GM19397 (cell line): ENCODE measurements around the gene ALDH5A1.

Source experiments
- ATAC-seq: cut with Tn5 transposase; IDR thresholded peaks from one replicate; pipeline ENCODE4 v1.9.1; 2021; ENCODE audit warnings: mild to moderate bottlenecking, moderate library complexity; ENCODE audit not compliant: unreplicated experiment

The ALDH5A1 gene

GRCh38 chr6:24522228-24523176 is 27.7 kb downstream of the ALDH5A1 start:
- peak; percentile 41 for ATAC-seq

- no peak for ATAC-seq
Observed at GRCh38 chr6:24524329-24524728, 29.6 kb downstream of the ALDH5A1 start.

- no peak for ATAC-seq
Observed at GRCh38 chr6:24524805-24525204, 30.0 kb downstream of the ALDH5A1 start.

- ATAC-seq: no peak
Observed at GRCh38 chr6:24529985-24530384, 35.2 kb downstream of the ALDH5A1 start.

- no peak for ATAC-seq
Observed at GRCh38 chr6:24534329-24534728, 39.6 kb downstream of the ALDH5A1 start.

- ATAC-seq: no peak
Observed at GRCh38 chr6:24535210-24535609, 40.4 kb downstream of the ALDH5A1 start.

- no peak for ATAC-seq
Observed at GRCh38 chr6:24536466-24536865, 41.7 kb downstream of the ALDH5A1 start.

- no peak for ATAC-seq
Observed at GRCh38 chr6:24537082-24537699, 42.4 kb downstream of the ALDH5A1 start.

- ATAC-seq: no peak
Observed at GRCh38 chr6:24537771-24538385, 43.1 kb downstream of the ALDH5A1 start.

- ATAC-seq: no peak
Observed at GRCh38 chr6:24539416-24539815, 44.6 kb downstream of the ALDH5A1 start.

GRCh38 chr6:24540197-24540596 is 45.4 kb downstream of the ALDH5A1 start:
- no peak for ATAC-seq

- ATAC-seq: no peak
Observed at GRCh38 chr6:24543683-24544082, 48.9 kb downstream of the ALDH5A1 start.

GRCh38 chr6:24545183-24545582 is 50.4 kb downstream of the ALDH5A1 start:
- no peak for ATAC-seq

- no peak for ATAC-seq
Observed at GRCh38 chr6:24545691-24546090, 50.9 kb downstream of the ALDH5A1 start.

- no peak for ATAC-seq
Observed at GRCh38 chr6:24546439-24546838, 51.7 kb downstream of the ALDH5A1 start.

GRCh38 chr6:24547243-24547642 is 52.5 kb downstream of the ALDH5A1 start:
- ATAC-seq: no peak

- ATAC-seq: no peak
Observed at GRCh38 chr6:24549158-24549557, 54.4 kb downstream of the ALDH5A1 start.

GRCh38 chr6:24549674-24550353 is 55.0 kb downstream of the ALDH5A1 start:
- no peak for ATAC-seq

- ATAC-seq: no peak
Observed at GRCh38 chr6:24551139-24551538, 56.4 kb downstream of the ALDH5A1 start.

- ATAC-seq: no peak
Observed at GRCh38 chr6:24554474-24554873, 59.7 kb downstream of the ALDH5A1 start.

- ATAC-seq: no peak
Observed at GRCh38 chr6:24558516-24558915, 63.7 kb downstream of the ALDH5A1 start.
